ENCODE data around the gene TSC2. TPM values are rescaled to one million over a fixed set of nuclear protein-coding genes. Genes with fewer than 3 reads are reported as not detected.
A peak's percentile ranks its signal among the peaks of the same experiment; 100 is the strongest.

TSC2 gene
- total and polyA plus RNA-seq, 2 of the 13 experiments (the other 11 are each of a cell fraction or from before 2014, with no cell fraction given): 19.6 to 40.4 TPM

GRCh38 chr16:2039274-2040031, 8.3 kb upstream of the TSC2 start (continued):
- TF ChIP-seq KIAA2018 (CRISPR knock-in tag; IDR thresholded peaks at IDR 0.05; ENCODE audit: borderline replicate concordance): no peak
- peak; percentile 83 for TF ChIP-seq ZNF772 (CRISPR knock-in tag; IDR thresholded peaks at IDR 0.05)
- peak; percentile 48; the same call in 1 of the 2 replicates for TF ChIP-seq ZNF878 (CRISPR knock-in tag; IDR thresholded peaks at IDR 0.05)
- TF ChIP-seq TCF7L2 (IDR thresholded peaks at IDR 0.05; ENCODE audit: low read depth, low read length): no peak
- TF ChIP-seq HMG20B (CRISPR knock-in tag; conservative IDR thresholded peaks at IDR 0.05): 0 out of 2 replicates have a peak, but pooled peaks have one; percentile 9
- TF ChIP-seq ZNF703 (CRISPR knock-in tag; IDR thresholded peaks at IDR 0.05; ENCODE audit: borderline replicate concordance): no peak
- no peak for TF ChIP-seq ZNF275 (CRISPR knock-in tag; IDR thresholded peaks at IDR 0.05; ENCODE audit: borderline replicate concordance)
- TF ChIP-seq SP140L (CRISPR knock-in tag; IDR thresholded peaks at IDR 0.05; ENCODE audit: borderline replicate concordance): no peak
- TF ChIP-seq E2F1 (CRISPR knock-in tag; IDR thresholded peaks at IDR 0.05): no peak
- TF ChIP-seq MLXIP (CRISPR knock-in tag; IDR thresholded peaks at IDR 0.05; ENCODE audit: borderline replicate concordance): no peak
- TF ChIP-seq ZNF256 (CRISPR knock-in tag; conservative IDR thresholded peaks at IDR 0.05): no peak
